ENCODE data around the gene CROCC.

DNA sequence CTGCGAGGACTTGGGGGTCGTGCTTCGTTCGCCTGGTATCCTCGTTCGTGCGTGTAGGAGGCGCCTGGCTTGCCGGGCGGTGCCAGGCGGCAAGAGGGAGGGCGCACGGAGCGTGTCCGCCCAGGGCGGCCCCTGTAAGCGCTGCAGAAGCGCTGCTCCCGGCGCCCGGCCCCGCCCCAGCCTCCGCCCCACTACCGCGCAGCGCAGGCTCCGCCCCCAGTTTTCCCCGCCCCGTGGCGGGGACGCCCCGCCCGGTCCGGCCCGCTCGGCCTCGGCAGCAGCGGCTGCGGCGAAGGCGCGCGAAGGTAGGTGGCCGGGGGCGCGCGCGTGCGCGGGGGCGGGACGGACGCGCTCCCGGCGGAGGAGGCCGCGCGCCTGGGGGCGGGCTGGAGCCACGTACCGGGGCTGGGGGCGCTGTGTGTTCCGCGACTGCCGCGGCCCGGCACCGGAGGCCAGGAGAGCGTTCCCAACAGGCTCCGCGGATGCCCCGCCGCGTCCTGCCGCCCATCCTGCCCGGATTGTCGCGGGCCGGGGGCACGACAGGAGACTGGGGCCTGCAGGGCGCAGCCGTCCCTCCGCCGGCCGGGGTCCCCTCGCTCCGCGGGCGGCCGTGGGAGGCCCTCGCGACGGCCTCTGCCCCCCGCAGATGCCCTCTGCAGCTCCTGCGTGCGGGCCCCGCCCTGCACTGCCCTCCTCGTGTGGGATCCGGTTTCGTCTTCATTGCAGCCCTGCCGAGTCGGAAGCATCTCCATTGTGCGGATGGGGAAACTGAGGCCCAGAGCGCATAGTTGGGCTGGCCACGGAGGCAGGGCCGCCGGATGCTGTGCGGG is 7.7 kb upstream of the CROCC start:
- TF ChIP-seq CHD4 (IDR thresholded peaks at IDR 0.05; ENCODE audit: insufficient read depth, insufficient replicate concordance, low read depth, low read length, poor library complexity, severe bottlenecking) (no peak), GTF2F1 (IDR thresholded peaks at IDR 0.05; ENCODE audit: low read depth, low read length) (no peak), CTCF (IDR thresholded peaks at IDR 0.05 in 2 of 3, conservative IDR thresholded peaks at IDR 0.05 in 1 of 3; ENCODE audit: insufficient read depth in 2 of 3, low read depth in 1 of 3, low read length in 3 of 3) (peak in 1 of 3 experiments; percentile 17; a peak in 1 of 6 replicates), ATF2 (CRISPR knock-in tag; IDR thresholded peaks at IDR 0.05) (no peak), CHD7 (IDR thresholded peaks at IDR 0.05; ENCODE audit: low read depth, low read length) (no peak), NCOA4 (IDR thresholded peaks at IDR 0.05; ENCODE audit: partially characterized antibody) (no peak), ZNF197 (CRISPR knock-in tag; IDR thresholded peaks at IDR 0.05; ENCODE audit: low read depth) (peak; percentile 90; the same call in 1 of the 2 replicates), RBM25 (IDR thresholded peaks at IDR 0.05; ENCODE audit: low read depth, low read length, severe bottlenecking) (peak; percentile 17), LARP7 (IDR thresholded peaks at IDR 0.05) (no peak), ZNF436 (CRISPR knock-in tag; IDR thresholded peaks at IDR 0.05) (no peak), SAP30 (IDR thresholded peaks at IDR 0.05; ENCODE audit: borderline replicate concordance, insufficient read depth, low read depth, low read length, poor library complexity, severe bottlenecking) (no peak)
